HCT116 (cell line): ENCODE results near the gene EVC2. TPM values are rescaled to one million over a fixed set of nuclear protein-coding genes. Genes with fewer than 3 reads are reported as not detected.

Experiments
- ATAC-seq: fragments of 200-7000 bp; cut with Tn5 transposase; 2 replicates; pipeline ENCODE4 v1.9.1; 2020; ENCODE audit warnings: mild to moderate bottlenecking, moderate library complexity
- BruUV-seq: library from RNA; stranded (reverse); fragments of 400-500 nt; replicated peaks from 2 replicates; lab custom pipeline; 2021; lab: Mats Ljungman, UMichigan
- CTCF ChIA-PET: fragments of 300-600 bp; sonication (Branson Sonifier 250); formaldehyde crosslinking; loops from one replicate; lab custom pipeline; 2021; ENCODE audit warnings: antibody characterized with exemption; lab: Charles Lee
- POLR2A ChIA-PET: fragments of 300-600, 350-600 bp; sonication (Branson Sonifier 250); formaldehyde crosslinking; loops from one replicate; lab custom pipeline; 2021; ENCODE audit warnings: antibody characterized with exemption; lab: Charles Lee
- RAD21 ChIA-PET, 2 experiments: fragments of 300-600 bp; sonication (Branson Sonifier 250); formaldehyde crosslinking; loops; one replicate each; lab custom pipeline; 2023; ENCODE audit warnings: low total read pairs in 2 of 2; ENCODE audit not compliant: uncharacterized antibody in 2 of 2, unreplicated experiment in 2 of 2, low non-redundant PET in 1 of 2; lab: Charles Lee
- DNase-seq: peaks from one replicate; pipeline ENCODE4 v3.0.0-alpha.2; 2010; ENCODE audit warnings: low read depth, low spot score
- H2AFZ ChIP-seq: fragments of 200-600 bp; shearing (Covaris generic), sonication (generic); 2 replicates; pipeline ENCODE4 v1.6.1; 2017; ENCODE audit warnings: low read depth, mixed run types, mixed read lengths, antibody characterized with exemption, low read length; ENCODE audit not compliant: poor library complexity, severe bottlenecking
- H3K27ac ChIP-seq: 2 replicates; pipeline ENCODE4 v1.5.1; 2012; ENCODE audit warnings: low read depth, low read length
- H3K27me3 ChIP-seq: fragments of 200-600 bp; sonication (generic); 2 replicates; pipeline ENCODE4 v1.6.1; 2016; ENCODE audit warnings: mixed run types, low read length, mixed read lengths; ENCODE audit not compliant: insufficient read depth
- H3K36me3 ChIP-seq, 2 experiments: fragments of 200-500 bp in 1 of 2; fragments of 200-600 bp in 1 of 2; sonication (Bioruptor generic) in 1 of 2; sonication (generic) in 1 of 2; 2 replicates each; pipeline versions ENCODE4 v1.5.1 to v1.6.1; 2014 to 2016; ENCODE audit warnings: low read length in 2 of 2, inconsistent platforms in 1 of 2, mixed read lengths in 1 of 2, mixed run types in 1 of 2; ENCODE audit not compliant: insufficient read depth in 2 of 2, control insufficient read depth in 1 of 2
- H3K4me1 ChIP-seq, 2 experiments: fragments of 200-600 bp in 1 of 2; sonication (generic) in 1 of 2; 2 replicates each; pipeline versions ENCODE4 v1.5.1 to v1.6.1; 2012 to 2017; ENCODE audit warnings: low read length in 2 of 2, inconsistent platforms in 1 of 2, mild to moderate bottlenecking in 1 of 2, mixed read lengths in 1 of 2, mixed run types in 1 of 2, moderate library complexity in 1 of 2; ENCODE audit not compliant: insufficient read depth in 2 of 2, control insufficient read depth in 1 of 2
- H3K4me2 ChIP-seq: fragments of 200-600 bp; sonication (generic); 2 replicates; pipeline ENCODE4 v1.6.1; 2017; ENCODE audit warnings: mixed run types, low read length, mixed read lengths
- H3K4me3 ChIP-seq, 2 experiments: fragments of 200-600 bp in 1 of 2; sonication (generic) in 1 of 2; replicated peaks in 1 of 2; 2 replicates each; pipeline ENCODE4 v1.5.1; 2011 to 2016; ENCODE audit warnings: low read length in 2 of 2, control low read depth in 1 of 2, low read depth in 1 of 2, mild to moderate bottlenecking in 1 of 2, mixed read lengths in 1 of 2, mixed run types in 1 of 2
- H3K79me2 ChIP-seq: fragments of 200-600 bp; sonication (generic); 2 replicates; pipeline ENCODE4 v1.6.1; 2017; ENCODE audit warnings: mild to moderate bottlenecking, mixed run types, low read length, moderate library complexity, mixed read lengths; ENCODE audit not compliant: insufficient read depth
- H3K9ac ChIP-seq: fragments of 200-600 bp; sonication (generic); 2 replicates; pipeline ENCODE4 v1.6.1; 2016; ENCODE audit warnings: low read length, mixed read lengths
- H3K9me2 ChIP-seq: fragments of 200-600 bp; sonication (generic), shearing (Covaris generic); 2 replicates; pipeline ENCODE4 v1.6.1; 2017; ENCODE audit warnings: mixed run types, mild to moderate bottlenecking, moderate library complexity; ENCODE audit not compliant: insufficient read depth
- H3K9me3 ChIP-seq, 2 experiments: fragments of 200-500 bp in 1 of 2; fragments of 200-600 bp in 1 of 2; sonication (Bioruptor generic) in 1 of 2; sonication (generic) in 1 of 2; 2 replicates each; pipeline ENCODE4 v1.6.1; 2014 to 2017; ENCODE audit warnings: low read length in 2 of 2, mixed read lengths in 2 of 2, inconsistent platforms in 1 of 2, low read depth in 1 of 2, mild to moderate bottlenecking in 1 of 2, mixed run types in 1 of 2, moderate library complexity in 1 of 2; ENCODE audit not compliant: control insufficient read depth in 1 of 2, insufficient read depth in 1 of 2
- H4K20me1 ChIP-seq: fragments of 200-600 bp; sonication (generic), shearing (Covaris generic); 2 replicates; pipeline ENCODE4 v1.6.1; 2017; ENCODE audit warnings: mixed run types, mild to moderate bottlenecking, moderate library complexity; ENCODE audit not compliant: insufficient read depth
- CBX3 ChIP-seq: IDR thresholded peaks from 2 replicates; pipeline ENCODE4 v1.6.1; 2012; ENCODE audit warnings: low read depth
- CEBPB ChIP-seq: IDR thresholded peaks from 2 replicates; pipeline ENCODE4 v1.6.1; 2012; ENCODE audit warnings: low read depth
- EGR1 ChIP-seq: IDR thresholded peaks from 2 replicates; pipeline ENCODE4 v1.6.1; 2012; ENCODE audit warnings: low read depth
- EZH2 ChIP-seq: fragments of 200-600 bp; sonication (generic); IDR thresholded peaks from 2 replicates; pipeline ENCODE4 v1.6.1; 2017; ENCODE audit warnings: antibody characterized with exemption, mixed run types
- EZH2phosphoT487 ChIP-seq: fragments of 200-600 bp; IDR thresholded peaks from 2 replicates; pipeline ENCODE4 v1.6.1; 2018; ENCODE audit warnings: antibody characterized with exemption, borderline replicate concordance
- JUND ChIP-seq: IDR thresholded peaks from 2 replicates; pipeline ENCODE4 v1.6.1; 2012
- MAX ChIP-seq: IDR thresholded peaks from 2 replicates; pipeline ENCODE4 v1.6.1; 2012
- POLR2A ChIP-seq: IDR thresholded peaks from 2 replicates; pipeline ENCODE4 v1.7.0; 2011; ENCODE audit warnings: borderline replicate concordance; ENCODE audit not compliant: insufficient read depth, insufficient read length; ENCODE audit errors: extremely low read depth
- RAD21 ChIP-seq: IDR thresholded peaks from 2 replicates; pipeline ENCODE4 v1.6.1; 2012; ENCODE audit warnings: low read depth, mild to moderate bottlenecking
- SIN3A ChIP-seq: IDR thresholded peaks from 2 replicates; pipeline ENCODE4 v1.6.1; 2012; ENCODE audit warnings: low read depth
- SRF ChIP-seq: IDR thresholded peaks from 2 replicates; pipeline ENCODE4 v1.6.1; 2012; ENCODE audit warnings: low read depth
- TCF7L2 ChIP-seq: IDR thresholded peaks from 2 replicates; pipeline ENCODE4 v1.7.0; 2011; ENCODE audit warnings: borderline replicate concordance, inconsistent platforms; ENCODE audit not compliant: insufficient read depth, insufficient read length; ENCODE audit errors: extremely low read depth
- YY1 ChIP-seq: IDR thresholded peaks from 2 replicates; pipeline ENCODE4 v1.6.1; 2011; ENCODE audit warnings: low read length, low read depth, moderate library complexity, mild to moderate bottlenecking; ENCODE audit not compliant: insufficient replicate concordance; ENCODE audit errors: extremely low read depth
- ZBTB33 ChIP-seq: IDR thresholded peaks from 2 replicates; pipeline ENCODE4 v1.6.1; 2011; ENCODE audit warnings: mild to moderate bottlenecking, low read length, moderate library complexity; ENCODE audit not compliant: insufficient replicate concordance; ENCODE audit errors: extremely low read depth
- ZNF274 ChIP-seq: fragments of 200-500 bp; sonication (Bioruptor generic); IDR thresholded peaks from 2 replicates; pipeline ENCODE4 v1.6.1; 2014; ENCODE audit warnings: mild to moderate bottlenecking, low read depth, low read length, inconsistent platforms
- intact Hi-C: fragments of 100-400 bp; cut with micrococcal nuclease; formaldehyde crosslinking; loops from 2 replicates; pipeline ENCODE4 v1.10.0; 2022
- total RNA-seq: library from RNA; stranded (reverse); gene quantifications from one replicate; pipeline ENCODE4 v1.2.1, GENCODE V29; 2021; ENCODE audit not compliant: unreplicated experiment
- TF ChIP-seq, protein P1 (sequence below): IDR thresholded peaks from 2 replicates; pipeline ENCODE4 v1.6.1; 2012; ENCODE audit warnings: low read depth

The EVC2 gene
- total RNA-seq, 1 experiment from 2014 or later: not detected

GRCh38 chr4:5691491-5692132, 16.7 kb downstream of the EVC2 start:
- ATAC-seq (no peak), DNase-seq (no peak)
- no peaks in the 10 kb centered on the region for H3K4me1 ChIP-seq
- H3K9me3 ChIP-seq: no peaks in the 10 kb centered on the region
- no peaks in the 10 kb centered on the region for H3K9me2 ChIP-seq
- H3K79me2 ChIP-seq: no peaks in the 10 kb centered on the region
- H2AFZ ChIP-seq: no peak overlapping the region
- no TSS peak for BruUV-seq
- TF ChIP-seq EZH2: no peak
- intact Hi-C loops: no loop called here
- RAD21 ChIA-PET: no interaction called here
- no peaks in the 10 kb centered on the region for H3K36me3 ChIP-seq
- no peaks in the 10 kb centered on the region for H4K20me1 ChIP-seq
- H3K9ac ChIP-seq: no peak overlapping the region
- no peak overlapping the region for H3K27ac ChIP-seq
- POLR2A ChIA-PET: no interaction called here
- peaks cover 33% of the 10 kb centered on the region for H3K27me3 ChIP-seq
- no peak overlapping the region for H3K4me3 ChIP-seq
- CTCF ChIA-PET: no interaction called here
- H3K4me2 ChIP-seq: no peak overlapping the region

- H3K4me1 ChIP-seq: no peaks in the 10 kb centered on the region
- DNase-seq (no peak), ATAC-seq (no peak)
- RAD21 ChIA-PET: no interaction called here
- no peaks in the 10 kb centered on the region for H4K20me1 ChIP-seq
- H3K4me2 ChIP-seq: no peak overlapping the region
- H3K79me2 ChIP-seq: no peaks in the 10 kb centered on the region
- no peak overlapping the region for H3K4me3 ChIP-seq
- H2AFZ ChIP-seq: no peak overlapping the region
- H3K9me3 ChIP-seq: no peaks in the 10 kb centered on the region
- H3K36me3 ChIP-seq: no peaks in the 10 kb centered on the region
- peaks cover 29% of the 10 kb centered on the region for H3K27me3 ChIP-seq
- intact Hi-C loops: no loop called here
- CTCF ChIA-PET: no interaction called here
- no TSS peak for BruUV-seq
- H3K9me2 ChIP-seq: no peaks in the 10 kb centered on the region
- POLR2A ChIA-PET: no interaction called here
- no peak overlapping the region for H3K27ac ChIP-seq
- H3K9ac ChIP-seq: no peak overlapping the region
- TF ChIP-seq RAD21 (no peak), EGR1 (no peak), SRF (no peak), TCF7L2 (no peak), CBX3 (no peak), POLR2A (no peak), JUND (no peak), EZH2phosphoT487 (no peak), ZNF274 (no peak), MAX (no peak), CEBPB (no peak), YY1 (no peak), EZH2 (no peak), ZBTB33 (no peak), SIN3A (no peak)
- TF ChIP-seq, protein P1, sequence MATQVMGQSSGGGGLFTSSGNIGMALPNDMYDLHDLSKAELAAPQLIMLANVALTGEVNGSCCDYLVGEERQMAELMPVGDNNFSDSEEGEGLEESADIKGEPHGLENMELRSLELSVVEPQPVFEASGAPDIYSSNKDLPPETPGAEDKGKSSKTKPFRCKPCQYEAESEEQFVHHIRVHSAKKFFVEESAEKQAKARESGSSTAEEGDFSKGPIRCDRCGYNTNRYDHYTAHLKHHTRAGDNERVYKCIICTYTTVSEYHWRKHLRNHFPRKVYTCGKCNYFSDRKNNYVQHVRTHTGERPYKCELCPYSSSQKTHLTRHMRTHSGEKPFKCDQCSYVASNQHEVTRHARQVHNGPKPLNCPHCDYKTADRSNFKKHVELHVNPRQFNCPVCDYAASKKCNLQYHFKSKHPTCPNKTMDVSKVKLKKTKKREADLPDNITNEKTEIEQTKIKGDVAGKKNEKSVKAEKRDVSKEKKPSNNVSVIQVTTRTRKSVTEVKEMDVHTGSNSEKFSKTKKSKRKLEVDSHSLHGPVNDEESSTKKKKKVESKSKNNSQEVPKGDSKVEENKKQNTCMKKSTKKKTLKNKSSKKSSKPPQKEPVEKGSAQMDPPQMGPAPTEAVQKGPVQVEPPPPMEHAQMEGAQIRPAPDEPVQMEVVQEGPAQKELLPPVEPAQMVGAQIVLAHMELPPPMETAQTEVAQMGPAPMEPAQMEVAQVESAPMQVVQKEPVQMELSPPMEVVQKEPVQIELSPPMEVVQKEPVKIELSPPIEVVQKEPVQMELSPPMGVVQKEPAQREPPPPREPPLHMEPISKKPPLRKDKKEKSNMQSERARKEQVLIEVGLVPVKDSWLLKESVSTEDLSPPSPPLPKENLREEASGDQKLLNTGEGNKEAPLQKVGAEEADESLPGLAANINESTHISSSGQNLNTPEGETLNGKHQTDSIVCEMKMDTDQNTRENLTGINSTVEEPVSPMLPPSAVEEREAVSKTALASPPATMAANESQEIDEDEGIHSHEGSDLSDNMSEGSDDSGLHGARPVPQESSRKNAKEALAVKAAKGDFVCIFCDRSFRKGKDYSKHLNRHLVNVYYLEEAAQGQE: no peak
These were observed 19.3 kb downstream of the EVC2 start for GRCh38 chr4:5689065-5689464.
